ENCODE results near the gene PDXK. TPM values are rescaled to one million over a fixed set of nuclear protein-coding genes. Genes with fewer than 3 reads are reported as not detected.

The PDXK gene
- polyA plus RNA-seq, 1 of the 3 experiments (the other 2 are of a cell fraction), result 85.7 TPM

DNA sequence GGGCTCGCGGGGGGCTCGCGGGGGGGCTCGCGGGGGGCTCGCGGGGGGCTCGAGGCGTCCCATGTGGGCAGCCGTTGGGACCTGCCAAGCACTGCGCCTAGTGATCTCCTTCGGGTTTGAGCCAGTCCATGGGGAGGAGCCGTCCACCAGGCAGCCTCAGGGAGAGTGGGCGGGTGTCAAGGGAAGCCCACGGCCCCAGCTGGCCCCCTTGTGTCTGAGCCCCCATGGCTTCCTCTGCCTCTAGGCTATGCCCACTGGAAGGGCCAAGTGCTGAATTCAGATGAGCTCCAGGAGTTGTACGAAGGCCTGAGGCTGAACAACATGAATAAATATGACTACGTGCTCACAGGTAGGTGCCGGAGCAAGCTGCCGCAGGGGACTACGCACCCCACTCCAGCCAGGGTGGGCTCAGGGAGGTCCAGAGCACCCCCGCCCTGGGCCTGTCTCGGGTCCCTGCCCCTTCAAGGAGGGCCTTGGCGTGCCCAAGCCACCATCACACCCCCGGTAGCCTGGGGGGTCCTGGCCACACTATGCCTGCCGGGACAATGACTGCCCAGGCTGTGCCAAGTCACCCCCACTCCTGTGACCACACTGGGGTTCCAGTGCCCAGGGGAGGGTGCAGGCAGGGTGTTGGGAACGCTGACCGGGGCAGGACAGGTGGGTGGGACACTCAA lies 22.6 kb downstream of the PDXK start:
- Histone ChIP-seq H3K4me1 (ENCODE audit: control insufficient read depth in 1 of 2, insufficient read depth in 2 of 2, low read depth in 1 of 2, low read length in 1 of 2) (peaks cover 0 to 3% of the 10 kb centered on the region in 2 experiments; a peak in 1 of 4 replicates), H2AFZ (ENCODE audit: low read depth) (no peak overlapping the region), H4K20me1 (ENCODE audit: insufficient read depth) (peaks cover 5% of the 10 kb centered on the region; the same call in 1 of the 2 replicates), H3K9ac (no peak overlapping the region), H3K79me2 (ENCODE audit: insufficient read depth) (no peaks in the 10 kb centered on the region), H3K27ac (ENCODE audit: low read depth in 2 of 2, low read length in 1 of 2) (no peak overlapping the region), H3K36me3 (replicated peaks in 1 of 2; ENCODE audit: control insufficient read depth in 1 of 2, insufficient read depth in 2 of 2, low read length in 1 of 2) (peaks cover 8 to 24% of the 10 kb centered on the region in 2 experiments), H3K4me2 (no peak overlapping the region), H3K9me3 (no peaks in the 10 kb centered on the region), H3F3A (replicated peaks; ENCODE audit: insufficient read depth) (peaks cover 11% of the 10 kb centered on the region), H3K4me3 (ENCODE audit: low read depth in 2 of 2, low read length in 1 of 2) (no peak overlapping the region), H3K27me3 (ENCODE audit: insufficient read depth) (no peaks in the 10 kb centered on the region), H3K9me2 (no peaks in the 10 kb centered on the region)
- peak; percentile 67 for DNase-seq
- no peak for TF ChIP-seq POLR2AphosphoS5 (IDR thresholded peaks at IDR 0.05; ENCODE audit: low read depth, low read length)
- TF ChIP-seq, protein P1, sequence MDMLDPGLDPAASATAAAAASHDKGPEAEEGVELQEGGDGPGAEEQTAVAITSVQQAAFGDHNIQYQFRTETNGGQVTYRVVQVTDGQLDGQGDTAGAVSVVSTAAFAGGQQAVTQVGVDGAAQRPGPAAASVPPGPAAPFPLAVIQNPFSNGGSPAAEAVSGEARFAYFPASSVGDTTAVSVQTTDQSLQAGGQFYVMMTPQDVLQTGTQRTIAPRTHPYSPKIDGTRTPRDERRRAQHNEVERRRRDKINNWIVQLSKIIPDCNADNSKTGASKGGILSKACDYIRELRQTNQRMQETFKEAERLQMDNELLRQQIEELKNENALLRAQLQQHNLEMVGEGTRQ (IDR thresholded peaks at IDR 0.05; ENCODE audit: borderline replicate concordance, low read depth, low read length), result no peak
- no peak for TF ChIP-seq NFIC (IDR thresholded peaks at IDR 0.05; ENCODE audit: borderline replicate concordance)
- TF ChIP-seq GATA2 (CRISPR knock-in tag; IDR thresholded peaks at IDR 0.05), result no peak
- no peak for TF ChIP-seq RXRA (IDR thresholded peaks at IDR 0.05; ENCODE audit: borderline replicate concordance, low read depth)
- no peak for TF ChIP-seq FOXJ3 (CRISPR knock-in tag; IDR thresholded peaks at IDR 0.05)
- ChIA-PET CTCF (interaction anchor here (0.6 to 1.2 kb wide), 4 partner anchors 12 to 48 kb away, joined by 3 to 4 read pairs (median 4); partner anchors contain the start of gene RRP1), POLR2A (interaction anchor here (0.7 to 2.0 kb wide), 3 partner anchors 8 to 418 kb away, joined by 4 to 10 read pairs (median 4); no protein-coding TSS in a partner anchor)
- WGBS (ENCODE audit: low lambda C conversion rate), result 95% methylated on average over 7 of the region's 28 CpGs

DNA sequence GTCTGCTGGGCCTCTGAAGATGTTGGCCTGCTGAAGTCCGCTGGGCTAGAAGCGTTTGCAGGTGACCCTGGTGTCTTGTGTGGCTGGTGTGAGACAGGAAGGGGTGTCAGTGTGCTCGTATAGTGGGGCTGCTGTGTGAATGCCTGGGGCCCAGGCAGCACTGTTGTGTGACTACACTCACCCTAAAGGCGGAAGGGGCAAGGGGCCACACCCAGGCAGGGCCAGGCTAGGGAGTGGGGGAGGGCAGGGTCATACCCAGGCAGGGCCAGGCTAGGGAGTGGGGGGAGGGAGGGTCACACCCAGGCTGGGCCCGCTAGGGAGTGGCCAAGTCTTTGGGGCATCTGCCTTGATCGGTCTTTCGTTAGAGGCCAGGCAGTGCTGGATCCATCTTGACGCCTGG lies 25.0 kb downstream of the PDXK start:
- 93% methylated on average over 5 of the region's 8 CpGs for WGBS (ENCODE audit: low lambda C conversion rate)
- POLR2A ChIA-PET, result no interaction called here
- no peak overlapping the region for H3K4me3 ChIP-seq (ENCODE audit: low read depth in 2 of 2, low read length in 1 of 2)

More for the DNA sequence above, 25.0 kb downstream of the PDXK start:
- no peak overlapping the region for H3K27ac ChIP-seq (ENCODE audit: low read depth in 2 of 2, low read length in 1 of 2)
- peaks cover 5% of the 10 kb centered on the region; the same call in 1 of the 2 replicates for H4K20me1 ChIP-seq (ENCODE audit: insufficient read depth)
- H3K4me2 ChIP-seq, result no peak overlapping the region
- H3F3A ChIP-seq (replicated peaks; ENCODE audit: insufficient read depth), result peaks cover 11% of the 10 kb centered on the region
- H3K9me3 ChIP-seq, result no peaks in the 10 kb centered on the region
- DNase-seq, result no peak
- no peaks in the 10 kb centered on the region for H3K27me3 ChIP-seq (ENCODE audit: insufficient read depth)
- H2AFZ ChIP-seq (ENCODE audit: low read depth), result no peak overlapping the region
- no peaks in the 10 kb centered on the region for H3K9me2 ChIP-seq
- peaks cover 11 to 28% of the 10 kb centered on the region in 2 experiments for H3K36me3 ChIP-seq (replicated peaks in 1 of 2; ENCODE audit: control insufficient read depth in 1 of 2, insufficient read depth in 2 of 2, low read length in 1 of 2)
- H3K79me2 ChIP-seq (ENCODE audit: insufficient read depth), result no peaks in the 10 kb centered on the region
- CTCF ChIA-PET, result no interaction called here
- no peak overlapping the region for H3K9ac ChIP-seq
- H3K4me1 ChIP-seq (ENCODE audit: control insufficient read depth in 1 of 2, insufficient read depth in 2 of 2, low read depth in 1 of 2, low read length in 1 of 2), result peaks cover 0 to 3% of the 10 kb centered on the region in 2 experiments; a peak in 1 of 4 replicates
- TF ChIP-seq, protein P2, sequence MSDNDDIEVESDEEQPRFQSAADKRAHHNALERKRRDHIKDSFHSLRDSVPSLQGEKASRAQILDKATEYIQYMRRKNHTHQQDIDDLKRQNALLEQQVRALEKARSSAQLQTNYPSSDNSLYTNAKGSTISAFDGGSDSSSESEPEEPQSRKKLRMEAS (IDR thresholded peaks at IDR 0.05; ENCODE audit: low read depth), result no peak
- TF ChIP-seq TCF12 (IDR thresholded peaks at IDR 0.05), result no peak
- no peak for TF ChIP-seq CHD2 (IDR thresholded peaks at IDR 0.05; ENCODE audit: low read length, partially characterized antibody)
- no peak for TF ChIP-seq MXI1 (IDR thresholded peaks at IDR 0.05; ENCODE audit: low read depth, low read length)
- no peak for TF ChIP-seq TEAD4 (IDR thresholded peaks at IDR 0.05; ENCODE audit: borderline replicate concordance, insufficient read depth)
- TF ChIP-seq NFIC (IDR thresholded peaks at IDR 0.05; ENCODE audit: borderline replicate concordance), result no peak
- no peak for TF ChIP-seq RAD21 (IDR thresholded peaks at IDR 0.05; ENCODE audit: low read length)
- TF ChIP-seq, protein P3, sequence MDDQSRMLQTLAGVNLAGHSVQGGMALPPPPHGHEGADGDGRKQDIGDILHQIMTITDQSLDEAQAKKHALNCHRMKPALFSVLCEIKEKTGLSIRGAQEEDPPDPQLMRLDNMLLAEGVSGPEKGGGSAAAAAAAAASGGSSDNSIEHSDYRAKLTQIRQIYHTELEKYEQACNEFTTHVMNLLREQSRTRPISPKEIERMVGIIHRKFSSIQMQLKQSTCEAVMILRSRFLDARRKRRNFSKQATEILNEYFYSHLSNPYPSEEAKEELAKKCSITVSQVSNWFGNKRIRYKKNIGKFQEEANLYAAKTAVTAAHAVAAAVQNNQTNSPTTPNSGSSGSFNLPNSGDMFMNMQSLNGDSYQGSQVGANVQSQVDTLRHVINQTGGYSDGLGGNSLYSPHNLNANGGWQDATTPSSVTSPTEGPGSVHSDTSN (IDR thresholded peaks at IDR 0.05), result no peak
- TF ChIP-seq FOXM1 (IDR thresholded peaks at IDR 0.05; ENCODE audit: low read depth), result no peak
- no peak for TF ChIP-seq SIN3A (IDR thresholded peaks at IDR 0.05; ENCODE audit: borderline replicate concordance, low read depth, low read length)
- no peak for TF ChIP-seq RFX5 (IDR thresholded peaks at IDR 0.05; ENCODE audit: low read length)
- no peak for TF ChIP-seq FOXJ3 (CRISPR knock-in tag; IDR thresholded peaks at IDR 0.05)
- TF ChIP-seq YY1 (IDR thresholded peaks at IDR 0.05; ENCODE audit: low read depth), result no peak
- TF ChIP-seq, protein P4, sequence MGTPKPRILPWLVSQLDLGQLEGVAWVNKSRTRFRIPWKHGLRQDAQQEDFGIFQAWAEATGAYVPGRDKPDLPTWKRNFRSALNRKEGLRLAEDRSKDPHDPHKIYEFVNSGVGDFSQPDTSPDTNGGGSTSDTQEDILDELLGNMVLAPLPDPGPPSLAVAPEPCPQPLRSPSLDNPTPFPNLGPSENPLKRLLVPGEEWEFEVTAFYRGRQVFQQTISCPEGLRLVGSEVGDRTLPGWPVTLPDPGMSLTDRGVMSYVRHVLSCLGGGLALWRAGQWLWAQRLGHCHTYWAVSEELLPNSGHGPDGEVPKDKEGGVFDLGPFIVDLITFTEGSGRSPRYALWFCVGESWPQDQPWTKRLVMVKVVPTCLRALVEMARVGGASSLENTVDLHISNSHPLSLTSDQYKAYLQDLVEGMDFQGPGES (IDR thresholded peaks at IDR 0.05; ENCODE audit: low read depth, low read length), result no peak

All from SK-N-SH (cell line).